LoVo (cell line): ENCODE data around the gene ZMYND19.
"Not testable (repeated sequence)": the region's sequence is repeated elsewhere in the genome, so short reads cannot be mapped to it uniquely, and the experiment has no call there.

Experiments used
- DNase-seq: peaks from one replicate; pipeline ENCODE4 v3.0.0-alpha.2; 2016; ENCODE audit warnings: low spot score

The ZMYND19 gene

GRCh38 chr9:137613738-137614523, 23.6 kb upstream of the ZMYND19 start:
- no peak for DNase-seq

- DNase-seq = no peak
Measured at GRCh38 chr9:137613259-137613658, 22.9 kb upstream of the ZMYND19 start.

DNA sequence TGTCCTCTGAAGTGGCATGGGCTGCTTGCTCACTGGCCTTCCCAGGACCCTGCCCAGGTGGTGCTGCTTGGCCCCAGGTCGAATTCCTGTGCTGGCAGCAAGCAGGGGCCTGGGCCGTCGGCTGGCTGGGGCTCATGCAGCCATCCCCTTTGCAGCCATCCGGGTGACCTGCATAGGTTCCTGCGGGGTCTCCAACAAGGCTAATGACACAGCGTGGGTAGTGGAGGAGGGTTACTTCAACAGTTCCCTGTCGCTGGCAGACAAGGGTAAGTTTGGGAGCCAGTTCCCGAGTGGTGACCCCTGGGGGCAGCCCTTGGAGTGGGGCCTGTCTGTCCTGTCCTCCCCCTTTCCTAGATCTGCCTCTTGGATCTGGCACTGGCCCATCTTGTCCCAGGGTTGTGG, 22.4 kb upstream of the ZMYND19 start:
- DNase-seq = no peak

DNA sequence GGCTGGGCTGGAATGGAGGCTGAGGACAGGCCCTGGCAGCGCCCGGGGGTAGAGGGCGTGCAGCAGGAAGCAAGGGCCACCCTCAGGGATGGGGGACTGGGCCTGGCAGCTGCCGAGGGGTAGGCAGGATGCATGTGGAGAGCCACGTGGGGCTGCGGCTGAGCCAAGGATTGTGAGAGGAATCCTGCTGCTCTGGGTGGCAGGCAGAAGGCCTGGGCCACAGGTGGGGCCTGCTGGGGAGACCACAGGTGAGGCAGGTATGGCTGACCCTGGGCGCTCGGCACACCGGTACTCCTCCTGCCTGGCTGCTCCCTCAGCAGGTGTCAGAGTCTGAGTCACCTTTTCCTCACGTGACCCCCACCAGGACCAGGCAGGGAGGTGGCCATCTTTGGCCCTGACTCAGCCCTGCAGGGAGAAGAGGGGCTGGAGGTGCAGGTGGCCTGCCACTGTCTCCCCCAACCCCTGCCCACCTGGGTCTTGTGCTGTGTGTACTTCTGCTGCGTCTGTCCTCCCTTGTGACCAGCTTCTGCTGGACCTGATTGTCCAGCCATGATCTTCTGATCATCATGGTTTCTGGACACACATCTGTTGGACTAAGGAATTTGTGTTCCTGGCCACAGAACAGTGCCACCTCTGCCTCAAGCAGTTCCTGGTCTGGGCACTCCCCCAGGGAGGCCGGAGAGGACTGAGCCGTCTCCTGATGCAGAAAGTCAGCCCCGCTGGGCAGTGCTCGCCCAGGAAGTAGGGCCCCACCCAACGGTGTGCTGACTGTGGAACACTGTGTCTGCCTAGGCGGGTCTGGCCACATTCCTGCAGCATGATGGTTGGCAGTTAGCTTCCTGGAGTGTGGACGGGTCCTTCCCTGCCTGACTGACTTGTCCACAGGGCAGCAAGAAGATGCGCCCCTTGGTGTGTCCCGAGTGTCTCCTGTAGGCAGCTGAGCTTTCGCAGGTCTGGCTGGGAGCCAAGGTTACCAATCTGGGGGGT, 21.6 kb upstream of the ZMYND19 start:
- DNase-seq = peak; percentile 97

- DNase-seq = peak; percentile 52
Measured at GRCh38 chr9:137610944-137611343, 20.6 kb upstream of the ZMYND19 start.

- no peak for DNase-seq
Measured at GRCh38 chr9:137607141-137607857, 17.0 kb upstream of the ZMYND19 start.

DNA sequence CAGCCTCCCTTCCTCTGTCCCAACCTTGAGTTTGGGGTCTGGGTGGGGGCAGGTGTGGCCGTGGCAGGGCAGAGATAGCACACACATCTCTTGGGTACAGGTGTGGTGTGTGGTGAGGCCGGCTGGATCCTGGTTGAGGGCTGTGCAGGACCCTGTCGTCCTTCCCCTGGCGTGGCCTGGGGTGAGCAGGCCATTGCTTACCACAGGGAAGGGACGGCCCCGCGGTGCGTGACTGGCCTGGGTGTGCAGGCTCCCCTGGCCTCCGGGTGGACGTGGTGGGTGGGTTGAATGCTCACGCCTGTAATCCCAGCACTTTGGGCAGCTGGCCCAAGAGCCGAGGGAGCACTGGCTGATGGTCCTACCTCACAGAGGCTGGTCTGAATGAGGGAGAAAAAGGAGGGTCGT, 16.4 kb upstream of the ZMYND19 start:
- DNase-seq = no peak

DNA sequence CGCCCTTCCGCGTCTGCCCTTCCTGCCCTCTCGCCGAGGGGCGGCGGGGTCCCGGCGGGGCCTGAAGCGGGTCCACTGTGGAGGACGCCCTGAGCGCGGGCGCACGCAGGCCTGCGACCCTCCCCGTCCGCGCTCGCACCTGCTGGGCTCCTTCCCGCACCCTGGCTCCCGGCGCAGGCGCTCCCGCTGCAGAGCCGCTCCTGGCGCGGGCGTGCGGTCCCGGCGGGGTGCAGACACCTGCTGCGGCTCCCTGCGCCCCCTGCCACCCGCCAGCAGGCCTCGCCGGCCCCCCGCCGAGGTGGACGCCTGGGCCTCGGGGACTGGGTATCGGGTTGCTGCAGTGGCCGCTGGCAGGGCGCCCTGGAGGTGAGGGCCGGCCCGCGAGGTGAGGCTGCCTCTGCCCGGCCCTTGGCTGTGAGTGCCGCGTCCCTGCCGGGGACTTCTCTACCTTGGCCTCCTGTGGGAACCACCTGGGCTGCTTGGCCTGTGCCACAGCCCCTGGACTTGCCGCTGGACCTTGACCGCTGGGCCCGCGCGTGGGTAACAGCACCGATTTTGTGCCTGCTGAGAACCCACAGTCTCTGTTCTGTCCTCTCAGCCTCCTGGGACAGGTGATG, 15.8 kb upstream of the ZMYND19 start:
- DNase-seq = no peak

DNA sequence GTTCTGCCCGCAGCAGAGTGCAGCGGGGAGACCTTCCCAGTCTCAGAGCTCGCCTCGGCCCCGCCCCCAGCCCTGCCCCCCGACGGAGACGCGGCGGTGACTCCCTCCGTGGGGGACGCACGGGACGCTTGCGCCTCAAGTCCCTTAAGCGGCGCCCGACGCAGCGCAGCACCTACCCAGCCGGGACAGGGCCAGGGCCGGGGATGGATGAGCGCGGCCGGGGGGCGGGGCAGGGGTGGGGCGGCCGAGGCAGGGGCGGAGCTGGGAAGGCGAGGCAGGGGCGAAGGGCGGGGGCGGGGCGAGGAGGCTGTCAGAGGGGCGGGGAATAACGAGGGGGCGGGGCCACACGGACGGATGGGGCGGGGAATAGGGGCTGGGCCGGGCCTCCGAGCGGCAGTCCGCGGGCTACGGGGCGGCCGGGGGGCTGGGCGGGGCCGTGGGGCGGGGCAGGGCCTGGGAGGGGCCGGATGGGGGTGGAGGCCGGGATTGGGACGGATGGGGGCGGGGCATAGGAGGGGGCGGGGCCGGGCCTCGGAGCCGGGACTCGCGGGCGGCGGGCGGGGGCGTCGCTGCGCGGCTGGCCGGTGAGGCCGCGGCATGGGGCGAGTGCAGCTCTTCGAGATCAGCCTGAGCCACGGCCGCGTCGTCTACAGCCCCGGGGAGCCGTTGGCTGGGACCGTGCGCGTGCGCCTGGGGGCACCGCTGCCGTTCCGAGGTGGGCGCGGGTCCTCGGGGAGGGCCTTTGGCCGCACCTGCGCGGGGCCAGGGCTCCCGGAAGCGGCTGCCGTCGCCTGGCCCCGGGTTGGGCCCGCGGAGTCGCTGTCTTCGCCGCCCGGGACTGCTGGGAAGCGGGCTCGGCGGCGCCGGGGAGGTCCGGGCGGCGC, 15.1 kb upstream of the ZMYND19 start, which contains the start of gene ARRDC1:
Gene ARRDC1, plus strand, starts transcription at position 566 of the 884 bp plus-strand sequence. Its CDS starts 32 bp downstream, at position 598.
- DNase-seq = peak; percentile 92

- DNase-seq = no peak
Measured at GRCh38 chr9:137604345-137605086, 14.2 kb upstream of the ZMYND19 start.

- no peak for DNase-seq
Measured at GRCh38 chr9:137603879-137604278, 13.6 kb upstream of the ZMYND19 start.

DNA sequence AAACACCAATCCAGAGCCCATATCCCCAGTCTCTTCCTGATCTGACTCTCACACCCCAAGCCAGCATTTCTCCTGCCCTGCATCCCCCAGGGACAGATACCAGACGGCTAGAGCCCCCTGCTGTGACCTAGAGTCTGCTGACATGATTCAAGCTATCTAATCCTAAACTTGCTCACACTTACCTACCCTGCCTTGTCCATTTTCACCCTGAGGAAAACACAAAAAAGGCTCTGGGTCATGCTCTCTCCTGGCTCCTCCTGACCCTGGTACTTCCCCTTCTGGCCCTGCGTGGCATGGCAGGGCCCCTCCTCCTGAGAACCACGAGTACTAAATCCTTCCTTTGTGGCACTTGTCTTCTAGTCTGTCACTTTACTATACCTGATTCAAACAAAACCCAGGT, 12.3 kb upstream of the ZMYND19 start:
- no peak for DNase-seq

GRCh38 chr9:137598943-137599342, 8.6 kb upstream of the ZMYND19 start:
- DNase-seq = no peak

- not testable (repeated sequence) for DNase-seq
Measured at GRCh38 chr9:137596577-137596976, 6.3 kb upstream of the ZMYND19 start.

DNA sequence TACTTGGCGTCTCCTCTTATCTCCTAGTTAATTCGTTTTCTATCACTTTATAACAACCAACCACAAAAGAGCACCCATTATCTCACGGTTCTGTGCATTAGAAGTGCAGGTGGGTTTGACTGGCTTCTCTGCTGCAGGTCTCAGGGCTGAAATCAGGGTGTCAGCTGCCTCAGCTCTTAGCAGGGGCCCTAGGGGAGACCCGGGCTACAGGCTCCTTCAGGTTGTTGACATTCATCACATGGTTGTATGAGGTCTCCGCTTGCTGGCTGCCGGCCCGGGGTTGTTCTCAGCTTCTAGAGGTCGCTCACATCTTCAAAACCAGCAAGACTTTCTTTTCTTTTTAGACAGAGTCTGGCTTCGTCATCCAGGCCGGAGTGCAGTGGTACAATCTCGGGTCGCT, 2.9 kb upstream of the ZMYND19 start:
- no peak for DNase-seq

DNA sequence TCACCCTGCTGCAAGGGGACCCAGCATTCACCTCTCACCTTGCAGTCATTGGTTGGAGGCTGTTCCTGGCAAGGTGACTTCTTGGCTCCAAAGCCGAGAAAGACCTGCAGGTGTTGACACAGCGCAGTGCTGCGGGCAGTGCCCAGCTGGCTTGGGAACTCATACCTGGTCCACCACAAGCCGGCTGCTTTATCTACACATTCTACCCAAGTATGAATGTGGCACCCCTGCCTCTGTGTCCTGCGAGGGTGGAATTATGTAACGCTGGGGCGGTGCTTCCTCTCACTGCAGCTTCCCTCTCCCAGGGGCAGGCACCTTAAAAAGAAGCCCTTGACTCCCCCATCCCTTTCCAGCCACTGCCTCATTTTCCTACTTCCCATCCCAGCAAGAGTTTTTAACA, 2.5 kb upstream of the ZMYND19 start:
- DNase-seq = no peak

DNA sequence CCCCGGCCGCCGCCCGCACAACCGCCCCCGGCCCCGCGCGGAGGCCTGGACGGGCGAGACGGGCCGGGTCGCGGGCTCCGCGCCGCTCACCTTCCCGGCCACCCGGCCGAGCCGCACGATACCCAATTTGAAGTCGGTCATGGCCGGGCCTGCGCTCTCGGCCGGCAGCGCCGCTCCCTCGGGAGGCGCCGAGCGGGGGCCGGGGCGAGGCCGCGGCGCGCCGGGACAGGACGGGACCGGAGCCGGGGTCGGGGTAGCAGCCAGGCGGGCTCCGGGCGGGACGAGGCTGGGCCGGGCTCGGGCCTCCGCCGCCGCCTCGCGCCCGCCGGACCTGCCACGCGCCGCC, 216 bp downstream of the ZMYND19 start:
- no peak for DNase-seq

GRCh38 chr9:137589441-137590122, 730 bp downstream of the ZMYND19 start:
- DNase-seq = no peak

DNA sequence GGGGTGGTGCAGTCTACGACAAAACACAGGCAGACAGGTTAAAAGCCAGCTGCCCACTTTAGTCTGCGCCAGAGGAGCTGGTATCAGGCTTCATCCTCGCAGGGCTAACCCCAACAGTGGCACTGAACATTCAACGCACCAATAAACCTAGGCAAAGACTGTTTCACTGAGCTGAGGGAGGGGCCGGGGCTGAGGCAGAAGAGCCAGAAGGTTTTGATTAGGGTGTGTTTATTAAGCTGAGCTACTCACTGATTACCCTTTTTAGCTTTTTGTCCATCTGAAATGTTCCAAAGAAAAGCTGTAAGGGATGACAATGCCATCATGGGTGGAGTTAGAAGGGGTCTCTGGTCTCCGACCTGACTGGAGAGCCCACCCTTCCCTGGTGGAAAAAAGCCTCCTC, 1.4 kb downstream of the ZMYND19 start:
- no peak for DNase-seq

DNA sequence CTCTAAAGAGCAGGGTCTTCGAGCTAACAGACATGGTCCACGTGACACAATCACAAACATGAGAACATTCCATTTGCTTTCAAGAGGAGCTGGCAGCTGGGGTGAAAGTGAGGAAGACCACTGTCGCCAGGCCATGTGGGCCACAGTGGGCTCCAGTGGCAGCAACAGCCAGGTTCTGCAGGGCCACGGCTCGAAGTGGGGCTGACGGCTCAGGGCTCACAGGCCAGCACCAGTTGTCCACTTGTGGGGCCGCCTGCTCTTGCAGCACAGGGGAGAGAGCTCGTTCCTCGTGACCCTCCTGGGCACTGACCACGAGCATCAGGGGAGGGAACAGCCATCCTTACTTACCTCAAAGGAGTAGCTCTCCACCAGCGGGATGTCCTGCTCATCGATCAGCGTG, 2.0 kb downstream of the ZMYND19 start:
- DNase-seq = no peak
